H1 (cell line): ENCODE data around the gene FDXACB1. TPM values are rescaled to one million over a fixed set of nuclear protein-coding genes. Genes with fewer than 3 reads are reported as not detected.

Experiments used
- CTCF ChIA-PET: fragments of 300-600 bp; sonication (Branson Sonifier 250); formaldehyde crosslinking; loops from one replicate; lab custom pipeline; 2021; ENCODE audit not compliant: partially characterized antibody; lab: Charles Lee
- POLR2A ChIA-PET: fragments of 300-600 bp; sonication (Branson Sonifier 250); formaldehyde crosslinking; loops from one replicate; lab custom pipeline; 2021; ENCODE audit warnings: inconsistent platforms; ENCODE audit not compliant: partially characterized antibody; lab: Charles Lee
- DNase-seq, 2 experiments: peaks; one replicate each; pipeline versions ENCODE4 v3.0.0 to v3.0.0-alpha.2; 2010 to 2022; ENCODE audit warnings: low spot score in 2 of 2, low read depth in 1 of 2, mixed read lengths in 1 of 2
- FAIRE-seq: peaks from 2 replicates; lab custom pipeline; 2011; peaks lifted over from hg19 to GRCh38; lab: Jason Lieb, UNC
- H2AFZ ChIP-seq: 2 replicates; pipeline ENCODE4 v1.8.1; 2012; ENCODE audit warnings: low read length, inconsistent platforms
- H2AK5ac ChIP-seq: 2 replicates; pipeline ENCODE4 v1.6.1; 2013; ENCODE audit warnings: low read depth, low read length
- H2BK120ac ChIP-seq: replicated peaks from 2 replicates; pipeline ENCODE3; 2013; ENCODE audit warnings: low read depth, low read length, inconsistent platforms
- H2BK12ac ChIP-seq: 2 replicates; pipeline ENCODE4 v1.6.1; 2013; ENCODE audit warnings: low read depth, low read length
- H2BK15ac ChIP-seq: 2 replicates; pipeline ENCODE4 v1.6.1; 2013; ENCODE audit warnings: low read length
- H2BK20ac ChIP-seq: 2 replicates; pipeline ENCODE4 v1.6.1; 2013; ENCODE audit warnings: low read length
- H2BK5ac ChIP-seq: 2 replicates; pipeline ENCODE4 v1.6.1; 2013; ENCODE audit warnings: low read depth, low read length
- H3K14ac ChIP-seq: 2 replicates; pipeline ENCODE4 v1.6.1; 2013; ENCODE audit warnings: inconsistent platforms; ENCODE audit not compliant: insufficient read length
- H3K18ac ChIP-seq: 2 replicates; pipeline ENCODE4 v1.6.1; 2013; ENCODE audit warnings: low read length; ENCODE audit errors: extremely low read depth
- H3K23ac ChIP-seq: 2 replicates; pipeline ENCODE4 v1.6.1; 2013; ENCODE audit warnings: inconsistent platforms; ENCODE audit not compliant: insufficient read length
- H3K23me2 ChIP-seq: 2 replicates; pipeline ENCODE4 v1.6.1; 2013; ENCODE audit warnings: low read depth, low read length
- H3K27ac ChIP-seq: 2 replicates; pipeline ENCODE4 v1.6.1; 2011; ENCODE audit warnings: low read depth, low read length, inconsistent platforms
- H3K27me3 ChIP-seq, 4 experiments: replicated peaks in 1 of 4; 1 replicate in 1 of 4; 2 replicates in 3 of 4; pipeline versions ENCODE4 v1.6.1 to v1.8.1; 2011 to 2013; ENCODE audit warnings: low read length in 3 of 4, mild to moderate bottlenecking in 3 of 4, inconsistent platforms in 2 of 4, mixed read lengths in 2 of 4, moderate library complexity in 1 of 4; ENCODE audit not compliant: control insufficient read depth in 3 of 4, insufficient read depth in 3 of 4; ENCODE audit errors: extremely low read depth in 1 of 4
- H3K36me3 ChIP-seq, 4 experiments: 2 replicates each; pipeline versions ENCODE4 v1.6.1 to v1.8.1; 2011 to 2013; ENCODE audit warnings: mild to moderate bottlenecking in 4 of 4, low read length in 3 of 4, moderate library complexity in 2 of 4, control low read depth in 1 of 4, inconsistent platforms in 1 of 4; ENCODE audit not compliant: insufficient read depth in 4 of 4, control insufficient read depth in 2 of 4
- H3K4ac ChIP-seq: replicated peaks from 2 replicates; pipeline ENCODE3; 2013; ENCODE audit warnings: low read length, low read depth, mixed read lengths, inconsistent platforms; ENCODE audit not compliant: insufficient read length
- H3K4me1 ChIP-seq, 4 experiments: replicated peaks in 1 of 4; 1 replicate in 1 of 4; 2 replicates in 3 of 4; pipeline versions ENCODE4 v1.6.1 to v1.8.1; 2011 to 2013; ENCODE audit warnings: low read length in 3 of 4, inconsistent platforms in 2 of 4, mixed read lengths in 1 of 4; ENCODE audit not compliant: insufficient read depth in 4 of 4, control insufficient read depth in 3 of 4
- H3K4me2 ChIP-seq, 2 experiments: 2 replicates each; pipeline versions ENCODE4 v1.6.1 to v1.8.1; 2011 to 2013; ENCODE audit warnings: low read depth in 2 of 2, low read length in 2 of 2, control low read depth in 1 of 2, inconsistent platforms in 1 of 2, mild to moderate bottlenecking in 1 of 2; ENCODE audit not compliant: insufficient read depth in 1 of 2
- H3K4me3 ChIP-seq, 4 experiments: fragments of 200-600, 300-600 bp in 1 of 4; sonication (generic), shearing (Covaris generic), sonication (Bioruptor Twin) in 1 of 4; 2 replicates each; pipeline versions ENCODE4 v1.5.1 to v1.8.1; 2011 to 2016; ENCODE audit warnings: low read length in 4 of 4, low read depth in 3 of 4, control low read depth in 2 of 4, inconsistent platforms in 2 of 4, mild to moderate bottlenecking in 2 of 4, mixed read lengths in 1 of 4, moderate library complexity in 1 of 4; ENCODE audit not compliant: insufficient read depth in 2 of 4; ENCODE audit errors: extremely low read depth in 1 of 4
- H3K56ac ChIP-seq: replicated peaks from 2 replicates; pipeline ENCODE3; 2013; ENCODE audit warnings: low read depth, mild to moderate bottlenecking, mixed read lengths, low read length, inconsistent platforms; ENCODE audit not compliant: insufficient read length
- H3K79me1 ChIP-seq: 2 replicates; pipeline ENCODE4 v1.6.1; 2013; ENCODE audit warnings: low read depth, low read length, control low read depth
- H3K79me2 ChIP-seq, 2 experiments: 2 replicates each; pipeline versions ENCODE4 v1.6.1 to v1.8.1; 2012 to 2013; ENCODE audit warnings: low read length in 2 of 2, mild to moderate bottlenecking in 2 of 2, inconsistent platforms in 1 of 2; ENCODE audit not compliant: insufficient read depth in 2 of 2, control insufficient read depth in 1 of 2
- H3K9ac ChIP-seq, 4 experiments: replicated peaks in 1 of 4; 1 replicate in 1 of 4; 2 replicates in 3 of 4; pipeline versions ENCODE4 v1.6.1 to v1.8.1; 2011 to 2013; ENCODE audit warnings: low read depth in 3 of 4, low read length in 3 of 4, control low read depth in 2 of 4, mild to moderate bottlenecking in 2 of 4, moderate library complexity in 2 of 4, inconsistent platforms in 1 of 4; ENCODE audit errors: extremely low read depth in 1 of 4
- H3K9me3 ChIP-seq, 2 experiments: 2 replicates each; pipeline versions ENCODE4 v1.6.1 to v1.8.1; 2012 to 2013; ENCODE audit warnings: mild to moderate bottlenecking in 2 of 2, moderate library complexity in 2 of 2, control low read depth in 1 of 2, inconsistent platforms in 1 of 2, low read depth in 1 of 2, low read length in 1 of 2, mixed read lengths in 1 of 2; ENCODE audit not compliant: insufficient read depth in 2 of 2
- H4K20me1 ChIP-seq, 2 experiments: replicated peaks in 1 of 2; 2 replicates each; pipeline versions ENCODE3 to v1.8.1; 2011 to 2013; ENCODE audit warnings: inconsistent platforms in 2 of 2, low read length in 2 of 2, mild to moderate bottlenecking in 1 of 2; ENCODE audit not compliant: insufficient read depth in 2 of 2, control insufficient read depth in 1 of 2
- H4K5ac ChIP-seq: 2 replicates; pipeline ENCODE4 v1.6.1; 2013; ENCODE audit warnings: low read length, low read depth, mixed read lengths, inconsistent platforms; ENCODE audit not compliant: insufficient read length
- H4K8ac ChIP-seq: 2 replicates; pipeline ENCODE4 v1.8.0; 2013; ENCODE audit warnings: mild to moderate bottlenecking, moderate library complexity, low read length, inconsistent platforms; ENCODE audit not compliant: insufficient read depth; ENCODE audit errors: extremely low read depth
- H4K91ac ChIP-seq: replicated peaks from 2 replicates; pipeline ENCODE3; 2013; ENCODE audit warnings: low read length, mixed read lengths, inconsistent platforms; ENCODE audit not compliant: insufficient read length
- CHD1 ChIP-seq: IDR thresholded peaks from 2 replicates; pipeline ENCODE4 v1.6.1; 2012; ENCODE audit warnings: low read depth, low read length, improper control_type of control experiment
- FOSL1 ChIP-seq: IDR thresholded peaks from 2 replicates; pipeline ENCODE4 v1.6.1; 2011; ENCODE audit warnings: mild to moderate bottlenecking, low read depth, low read length, moderate library complexity; ENCODE audit not compliant: insufficient read depth
- MAX ChIP-seq: IDR thresholded peaks from 2 replicates; pipeline ENCODE4 v1.6.1; 2012; ENCODE audit warnings: inconsistent platforms
- SIN3A ChIP-seq, 2 experiments: IDR thresholded peaks in 1 of 2; conservative IDR thresholded peaks in 1 of 2; 2 replicates each; pipeline ENCODE4 v1.6.1; 2011 to 2012; ENCODE audit warnings: low read length in 2 of 2, improper control_type of control experiment in 1 of 2, low read depth in 1 of 2, mild to moderate bottlenecking in 1 of 2
- SP4 ChIP-seq: IDR thresholded peaks from 2 replicates; pipeline ENCODE4 v1.6.1; 2012; ENCODE audit warnings: low read length, inconsistent platforms
- TEAD4 ChIP-seq: IDR thresholded peaks from 2 replicates; pipeline ENCODE4 v1.6.1; 2012; ENCODE audit warnings: low read depth, low read length, inconsistent platforms, mixed read lengths
- YY1 ChIP-seq: IDR thresholded peaks from 2 replicates; pipeline ENCODE4 v1.6.1; 2011; ENCODE audit warnings: low read depth, mild to moderate bottlenecking, low read length
- WGBS, 2 experiments: shearing (Covaris generic) in 1 of 2; methylation state at CpG; one replicate each; pipeline versions ENCODE4 v1.1.6 to v1.1.7; 2013 to 2015; ENCODE audit warnings: low lambda C conversion rate in 2 of 2, mixed read lengths in 2 of 2, inconsistent platforms in 1 of 2, low coverage in 1 of 2, missing lambda C conversion rate in 1 of 2; ENCODE audit not compliant: insufficient replicate concordance in 2 of 2, insufficient coverage in 1 of 2, insufficient read length in 1 of 2; ENCODE audit errors: extremely low coverage in 1 of 2, missing lambda C conversion rate in 1 of 2; 5-methylcytosine and 5-hydroxymethylcytosine counted together
- polyA plus RNA-seq, 7 experiments: library from polyadenylated mRNA; depleted of rRNA in 3 of 7; stranded (reverse) in 5 of 7; unstranded in 2 of 7; fragments of >200 nt in 5 of 7; fragments of 200-250 nt in 2 of 7; gene quantifications; 1 replicate in 5 of 7; 2 replicates in 1 of 7; 4 replicates in 1 of 7; pipeline versions ENCODE4 v1.2.1 to v1.2.3, GENCODE V29; 2011 to 2013; ENCODE audit warnings: missing spikeins in 2 of 7, mixed read lengths in 2 of 7
- total RNA-seq: library from RNA; stranded (reverse); fragmentation: NEBNext Ultra II Directional; extraction: Animal tissue kit (Norgen Biotek cat#: 25700); gene quantifications from 2 replicates; pipeline ENCODE4 v1.2.1, GENCODE V29; 2021

Gene FDXACB1
- total and polyA plus RNA-seq, 2 of the 8 experiments (the other 6 are each of a cell fraction or from before 2014, with no cell fraction given), result 1.4 to 2.3 TPM

GRCh38 chr11:111835665-111836064 lies 43.3 kb downstream of the FDXACB1 start:
- no peak overlapping the region for H2AK5ac ChIP-seq
- TF ChIP-seq CHD1 (no peak), SP4 (no peak), MAX (no peak), SIN3A (conservative IDR thresholded peaks at IDR 0.05 in 1 of 2, IDR thresholded peaks at IDR 0.05 in 1 of 2; ENCODE audit: low read depth in 1 of 2, low read length in 2 of 2) (no peak), YY1 (no peak), TEAD4 (no peak), FOSL1 (no peak)

More at GRCh38 chr11:111835665-111836064, 43.3 kb downstream of the FDXACB1 start:
- H3K4me2 ChIP-seq, result no peak overlapping the region
- no peak overlapping the region for H3K27ac ChIP-seq
- FAIRE-seq (no peak), DNase-seq (no peak)
- no peak overlapping the region for H3K18ac ChIP-seq
- H4K91ac ChIP-seq, result no peak overlapping the region
- no peak overlapping the region for H3K14ac ChIP-seq
- H3K27me3 ChIP-seq, result no peaks in the 10 kb centered on the region
- H3K4me3 ChIP-seq, result no peak overlapping the region
- no peak overlapping the region for H3K4ac ChIP-seq
- no peak overlapping the region for H2BK120ac ChIP-seq
- H3K23me2 ChIP-seq, result no peaks in the 10 kb centered on the region
- 96% methylated on average over 7 of the region's 7 CpGs; no CpG with 5 or more reads in 1 of the 2 experiments for WGBS, 2 experiments
- no peak overlapping the region for H3K23ac ChIP-seq
- H2BK20ac ChIP-seq, result no peak overlapping the region
- no peaks in the 10 kb centered on the region for H3K9me3 ChIP-seq
- no peaks in the 10 kb centered on the region for H4K20me1 ChIP-seq
- ChIA-PET CTCF (interaction anchor here (1.2 to 3.8 kb wide), 6 partner anchors 58 to 304 kb away, joined by 3 to 24 read pairs (median 6); no protein-coding TSS in a partner anchor), POLR2A (no interaction called here)
- no peak overlapping the region for H3K56ac ChIP-seq
- no peak overlapping the region for H3K9ac ChIP-seq
- no peak overlapping the region for H2BK12ac ChIP-seq
- H2BK5ac ChIP-seq, result no peak overlapping the region
- no peak overlapping the region for H4K5ac ChIP-seq
- peaks cover 0 to 7% (median 3%) of the 10 kb centered on the region in 4 experiments; a peak in 2 of 7 replicates for H3K4me1 ChIP-seq
- no peaks in the 10 kb centered on the region; a peak in 2 of 8 replicates for H3K36me3 ChIP-seq
- no peaks in the 10 kb centered on the region for H3K79me1 ChIP-seq
- no peak overlapping the region for H4K8ac ChIP-seq
- no peak overlapping the region for H2AFZ ChIP-seq
- no peak overlapping the region for H2BK15ac ChIP-seq
- H3K79me2 ChIP-seq, result no peaks in the 10 kb centered on the region
